GM15510 (cell line): Measurements from ENCODE around the gene PRLH.

Experiments used
- POLR2A ChIP-seq: IDR thresholded peaks from 3 replicates; pipeline ENCODE4 v1.6.1; 2011; ENCODE audit warnings: borderline replicate concordance; ENCODE audit not compliant: insufficient read length; ENCODE audit errors: extremely low read depth

PRLH gene

GRCh38 chr2:237569896-237570295, 3.5 kb downstream of the PRLH start:
- no peak for TF ChIP-seq POLR2A

- TF ChIP-seq POLR2A: no peak
Measured at GRCh38 chr2:237570776-237571335, 4.5 kb downstream of the PRLH start.

- no peak for TF ChIP-seq POLR2A
Measured at GRCh38 chr2:237571551-237571950, 5.2 kb downstream of the PRLH start.

GRCh38 chr2:237572021-237572741, 5.8 kb downstream of the PRLH start:
- no peak for TF ChIP-seq POLR2A

- TF ChIP-seq POLR2A: no peak
Measured at GRCh38 chr2:237572742-237573101, 6.3 kb downstream of the PRLH start.

GRCh38 chr2:237573721-237574415, 7.5 kb downstream of the PRLH start:
- no peak for TF ChIP-seq POLR2A

GRCh38 chr2:237574467-237574866, 8.1 kb downstream of the PRLH start:
- TF ChIP-seq POLR2A: no peak

GRCh38 chr2:237574894-237575868, 8.8 kb downstream of the PRLH start:
- no peak for TF ChIP-seq POLR2A

- no peak for TF ChIP-seq POLR2A
Measured at GRCh38 chr2:237575869-237576862, 9.8 kb downstream of the PRLH start.

- TF ChIP-seq POLR2A: no peak
Measured at GRCh38 chr2:237576974-237577373, 10.6 kb downstream of the PRLH start.

GRCh38 chr2:237577458-237577857, 11.1 kb downstream of the PRLH start:
- TF ChIP-seq POLR2A: no peak

GRCh38 chr2:237577956-237578870, 11.8 kb downstream of the PRLH start:
- no peak for TF ChIP-seq POLR2A

- no peak for TF ChIP-seq POLR2A
Measured at GRCh38 chr2:237581326-237581725, 15.0 kb downstream of the PRLH start.
